Fibroblast of mammary gland (primary cell): Measurements from ENCODE around the gene LAIR2.

Source experiments
- DNase-seq: peaks from one replicate; pipeline ENCODE4 v3.0.0-alpha.2; 2010; ENCODE audit warnings: low read depth
- H3K4me3 ChIP-seq: 2 replicates; pipeline ENCODE4 v1.5.1; 2011; ENCODE audit warnings: low read depth, mild to moderate bottlenecking, low read length, moderate library complexity; ENCODE audit not compliant: control insufficient read depth
- CTCF ChIP-seq: conservative IDR thresholded peaks from 2 replicates; pipeline ENCODE4 v1.5.1; 2011; ENCODE audit warnings: low read depth, low read length, inconsistent platforms; ENCODE audit not compliant: control insufficient read depth, insufficient read depth

The LAIR2 gene

GRCh38 chr19:54533476-54533875 is 30.8 kb downstream of the LAIR2 start:
- no peak overlapping the region for H3K4me3 ChIP-seq
- no peak for TF ChIP-seq CTCF
- no peak for DNase-seq

- TF ChIP-seq CTCF: no peak
- H3K4me3 ChIP-seq: no peak overlapping the region
Measured at GRCh38 chr19:54534156-54534555, 31.5 kb downstream of the LAIR2 start.

GRCh38 chr19:54535601-54536000 is 33.0 kb downstream of the LAIR2 start:
- H3K4me3 ChIP-seq: no peak overlapping the region
- no peak for TF ChIP-seq CTCF
- DNase-seq: no peak

More at GRCh38 chr19:54534156-54534555, 31.5 kb downstream of the LAIR2 start:
- no peak for DNase-seq

GRCh38 chr19:54536956-54537355 is 34.3 kb downstream of the LAIR2 start:
- DNase-seq: no peak

GRCh38 chr19:54541712-54542111 is 39.1 kb downstream of the LAIR2 start:
- DNase-seq: no peak
- no peak for TF ChIP-seq CTCF
- no peak overlapping the region for H3K4me3 ChIP-seq

More at GRCh38 chr19:54536956-54537355, 34.3 kb downstream of the LAIR2 start:
- H3K4me3 ChIP-seq: no peak overlapping the region
- TF ChIP-seq CTCF: no peak

- TF ChIP-seq CTCF: no peak
- no peak for DNase-seq
- no peak overlapping the region for H3K4me3 ChIP-seq
Measured at GRCh38 chr19:54548806-54549205, 46.2 kb downstream of the LAIR2 start.

GRCh38 chr19:54549224-54549623 is 46.6 kb downstream of the LAIR2 start:
- no peak overlapping the region for H3K4me3 ChIP-seq
- DNase-seq: no peak
- no peak for TF ChIP-seq CTCF
